Hematopoietic multipotent progenitor cell treated with erythropoietin and hydrocortisone succinate and interleukin-3 and kit ligand, for 4 days (in vitro differentiated cells): ENCODE data around the gene PXDN.
"Not testable (repeated sequence)": the region's sequence is repeated elsewhere in the genome, so short reads cannot be mapped to it uniquely, and the experiment has no call there.

Experiments
- DNase-seq: peaks from one replicate; pipeline ENCODE4 v3.0.0-alpha.2; 2015

Gene PXDN

GRCh38 chr2:1625281-1626001, 118.9 kb downstream of the PXDN start:
- no peak for DNase-seq

GRCh38 chr2:1623906-1624445, 120.3 kb downstream of the PXDN start:
- no peak for DNase-seq

- no peak for DNase-seq
These were observed 121.7 kb downstream of the PXDN start for GRCh38 chr2:1622521-1623200.

- DNase-seq, result not testable (repeated sequence)
These were observed 122.3 kb downstream of the PXDN start for GRCh38 chr2:1621976-1622375.

GRCh38 chr2:1621501-1621900, 122.8 kb downstream of the PXDN start:
- no peak for DNase-seq

GRCh38 chr2:1621041-1621440, 123.3 kb downstream of the PXDN start:
- DNase-seq, result no peak

- DNase-seq, result no peak
These were observed 124.2 kb downstream of the PXDN start for GRCh38 chr2:1620081-1620480.

- no peak for DNase-seq
These were observed 124.8 kb downstream of the PXDN start for GRCh38 chr2:1619556-1619955.

- no peak for DNase-seq
These were observed 125.3 kb downstream of the PXDN start for GRCh38 chr2:1618974-1619373.

- DNase-seq, result no peak
These were observed 125.9 kb downstream of the PXDN start for GRCh38 chr2:1618191-1618961.

GRCh38 chr2:1617425-1618021, 126.8 kb downstream of the PXDN start:
- DNase-seq, result no peak

- DNase-seq, result no peak
These were observed 129.8 kb downstream of the PXDN start for GRCh38 chr2:1614564-1614963.

- no peak for DNase-seq
These were observed 130.5 kb downstream of the PXDN start for GRCh38 chr2:1613731-1614354.

GRCh38 chr2:1613078-1613445, 131.3 kb downstream of the PXDN start:
- DNase-seq, result no peak

- DNase-seq, result no peak
These were observed 131.8 kb downstream of the PXDN start for GRCh38 chr2:1612391-1613077.

- DNase-seq, result no peak
These were observed 132.4 kb downstream of the PXDN start for GRCh38 chr2:1611886-1612285.

- DNase-seq, result no peak
These were observed 134.2 kb downstream of the PXDN start for GRCh38 chr2:1610096-1610485.

- DNase-seq, result no peak
These were observed 134.7 kb downstream of the PXDN start for GRCh38 chr2:1609485-1610095.

- DNase-seq, result no peak
These were observed 135.3 kb downstream of the PXDN start for GRCh38 chr2:1609040-1609439.

GRCh38 chr2:1607971-1608688, 136.2 kb downstream of the PXDN start:
- no peak for DNase-seq
